Cortex of kidney (tissue), 1 donor: Measurements from ENCODE around the gene ADAMTSL5.

Experiments
- DNase-seq: peaks from one replicate; lab custom pipeline; 2025; lab: John Stamatoyannopoulos, UW

Gene ADAMTSL5

DNA sequence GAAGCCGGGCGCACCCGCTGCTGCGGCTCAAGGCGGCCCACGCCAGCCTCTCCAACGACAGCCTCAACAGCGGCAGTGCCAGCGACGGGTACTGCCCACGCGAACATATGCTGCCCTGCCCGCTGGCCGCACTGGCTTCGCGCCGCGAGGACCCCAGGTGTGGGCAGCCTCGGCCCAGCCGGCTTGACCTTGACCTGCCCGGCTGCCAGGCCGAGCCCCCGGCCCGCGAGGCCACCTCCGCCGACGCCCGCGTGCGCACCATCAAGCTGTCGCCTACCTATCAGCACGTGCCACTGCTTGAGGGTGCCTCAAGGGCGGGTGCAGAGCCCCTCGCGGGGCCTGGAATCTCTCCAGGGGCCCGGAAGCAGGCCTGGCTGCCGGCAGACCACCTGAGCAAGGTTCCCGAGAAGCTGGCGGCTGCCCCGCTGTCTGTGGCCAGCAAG lies 46.8 kb downstream of the ADAMTSL5 start:
- no peak for DNase-seq

GRCh38 chr19:1465191-1466016 lies 47.4 kb downstream of the ADAMTSL5 start:
- no peak for DNase-seq

- DNase-seq: no peak
Observed at GRCh38 chr19:1461862-1462261, 51.0 kb downstream of the ADAMTSL5 start.

DNA sequence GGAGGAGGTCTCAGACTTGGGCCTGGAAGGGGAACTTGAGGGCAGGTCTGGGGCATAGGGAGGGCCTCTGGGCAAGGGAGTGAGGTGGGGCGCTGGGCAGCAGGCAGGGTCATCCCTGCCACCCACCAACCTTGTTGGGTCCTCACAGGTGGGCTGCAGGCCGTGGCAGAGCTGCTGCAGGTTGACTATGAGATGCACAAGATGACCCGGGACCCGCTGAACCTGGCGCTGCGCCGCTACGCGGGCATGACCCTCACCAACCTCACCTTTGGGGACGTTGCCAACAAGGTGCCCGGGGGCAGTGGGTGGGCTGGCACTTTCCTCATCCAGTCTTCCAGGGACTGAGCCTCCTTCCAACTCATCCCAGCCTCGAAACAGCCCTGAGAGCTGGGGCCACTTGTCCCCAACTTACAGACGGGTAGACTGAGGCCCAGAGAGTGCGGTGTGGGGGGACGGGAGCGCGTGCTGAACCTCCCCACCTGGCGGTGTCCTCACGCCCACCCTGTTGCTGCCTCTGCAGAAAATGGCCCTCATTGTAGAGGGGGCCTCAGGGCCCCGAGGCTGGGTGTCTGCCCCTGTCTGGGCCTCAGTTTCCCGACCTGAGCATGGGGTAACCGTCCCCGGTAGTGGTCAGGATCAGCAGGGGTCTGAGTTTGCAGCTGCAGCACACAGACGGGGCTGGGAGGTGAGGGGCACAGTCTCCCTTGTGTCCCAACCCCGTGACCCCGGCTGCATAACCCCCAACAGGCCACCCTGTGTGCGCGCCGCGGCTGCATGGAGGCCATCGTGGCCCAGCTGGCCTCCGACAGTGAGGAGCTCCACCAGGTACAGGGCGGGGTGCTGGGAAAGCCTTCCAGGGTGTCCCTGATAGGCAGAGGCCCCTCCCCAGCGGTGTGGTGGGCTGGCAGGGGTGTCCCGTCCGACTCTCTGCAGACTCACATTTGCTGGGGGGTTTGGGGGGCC lies 52.5 kb downstream of the ADAMTSL5 start:
- DNase-seq: no peak

GRCh38 chr19:1459479-1459878 lies 53.3 kb downstream of the ADAMTSL5 start:
- no peak for DNase-seq

- DNase-seq: no peak
Observed at GRCh38 chr19:1457892-1458291, 54.9 kb downstream of the ADAMTSL5 start.

DNA sequence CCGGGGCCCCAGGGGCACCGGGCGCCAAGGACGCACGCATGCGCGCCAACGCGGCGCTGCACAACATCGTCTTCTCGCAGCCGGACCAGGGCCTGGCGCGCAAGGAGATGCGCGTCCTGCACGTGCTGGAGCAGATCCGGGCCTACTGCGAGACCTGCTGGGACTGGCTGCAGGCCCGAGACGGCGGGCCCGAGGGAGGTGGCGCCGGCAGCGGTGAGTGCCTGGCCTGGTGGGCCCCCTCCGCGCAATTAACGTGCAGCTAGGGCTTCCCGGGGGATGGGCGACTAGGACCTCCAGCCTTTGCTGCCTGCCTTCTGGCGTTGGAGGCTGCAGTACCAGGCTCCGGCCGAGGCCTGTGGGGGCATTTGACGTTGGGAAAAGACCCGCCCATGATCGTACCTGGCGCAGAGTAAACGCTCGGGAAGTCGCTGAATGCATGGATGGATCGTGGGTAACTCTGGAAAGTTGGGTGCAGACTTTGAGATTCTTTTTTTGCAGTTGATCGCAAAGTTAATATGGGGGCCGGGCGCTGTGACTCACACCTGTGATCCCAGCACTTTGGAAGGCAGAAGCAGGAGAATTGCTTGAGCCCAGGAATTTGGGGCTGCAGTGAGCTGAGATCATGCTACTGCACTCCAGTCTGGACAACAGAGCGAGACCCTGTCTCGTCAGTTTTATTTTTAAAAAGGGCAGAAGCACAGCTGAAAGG lies 55.6 kb downstream of the ADAMTSL5 start:
- DNase-seq: no peak

- DNase-seq: no peak
Observed at GRCh38 chr19:1456121-1456900, 56.5 kb downstream of the ADAMTSL5 start.

- no peak for DNase-seq
Observed at GRCh38 chr19:1455336-1456120, 57.3 kb downstream of the ADAMTSL5 start.
